NB4 (cell line): Measurements from ENCODE around the gene HOMER3.

Source experiments
- DNase-seq: peaks from one replicate; pipeline ENCODE4 v3.0.0; 2010; ENCODE audit warnings: low read depth
- H3K4me3 ChIP-seq: one replicate; pipeline ENCODE4 v1.5.1; 2011; ENCODE audit warnings: mild to moderate bottlenecking, low read depth, low read length, moderate library complexity
- CTCF ChIP-seq: IDR thresholded peaks from one replicate; pipeline ENCODE4 v1.5.1; 2012; ENCODE audit warnings: low read depth, low read length
- MAX ChIP-seq: IDR thresholded peaks from 2 replicates; pipeline ENCODE4 v1.6.1; 2011; ENCODE audit warnings: low read depth, low read length
- MYC ChIP-seq: IDR thresholded peaks from 2 replicates; pipeline ENCODE4 v1.6.1; 2011; ENCODE audit warnings: low read depth, low read length
- POLR2A ChIP-seq: IDR thresholded peaks from 2 replicates; pipeline ENCODE4 v1.6.1; 2011; ENCODE audit warnings: mild to moderate bottlenecking; ENCODE audit not compliant: insufficient read length; ENCODE audit errors: extremely low read depth

Gene HOMER3

GRCh38 chr19:18980432-18981020 lies 39.5 kb upstream of the HOMER3 start:
- no peak for TF ChIP-seq POLR2A
- TF ChIP-seq MYC = no peak
- no peak for TF ChIP-seq CTCF
- no peak for DNase-seq
- no peak overlapping the region for H3K4me3 ChIP-seq

- peak; percentile 84 for DNase-seq
- no peak for TF ChIP-seq POLR2A
- TF ChIP-seq MAX = no peak
- peak; percentile 41; the same call in 1 of the 2 replicates for TF ChIP-seq MYC
- TF ChIP-seq CTCF = no peak
- H3K4me3 ChIP-seq = no peak overlapping the region
Measured at GRCh38 chr19:18978616-18979015, 37.6 kb upstream of the HOMER3 start.

GRCh38 chr19:18975869-18976268 lies 34.9 kb upstream of the HOMER3 start:
- TF ChIP-seq CTCF = no peak
- no peak for TF ChIP-seq MAX
- no peak for TF ChIP-seq MYC
- H3K4me3 ChIP-seq = no peak overlapping the region
- DNase-seq = no peak

GRCh38 chr19:18975011-18975410 lies 34.0 kb upstream of the HOMER3 start:
- DNase-seq = peak; percentile 79
- no peak for TF ChIP-seq CTCF
- no peak for TF ChIP-seq MYC
- no peak for TF ChIP-seq MAX
- no peak for TF ChIP-seq POLR2A

GRCh38 chr19:18972851-18973250 lies 31.8 kb upstream of the HOMER3 start:
- H3K4me3 ChIP-seq = no peak overlapping the region

More at GRCh38 chr19:18975011-18975410, 34.0 kb upstream of the HOMER3 start:
- no peak overlapping the region for H3K4me3 ChIP-seq

More at GRCh38 chr19:18972851-18973250, 31.8 kb upstream of the HOMER3 start:
- no peak for DNase-seq
- TF ChIP-seq MAX (no peak), CTCF (no peak)
